Right cardiac atrium (tissue), 5 donors: Measurements from ENCODE around the gene PRR5L. TPM values are rescaled to one million over a fixed set of nuclear protein-coding genes. Genes with fewer than 3 reads are reported as not detected.
"Not testable (repeated sequence)": the region's sequence is repeated elsewhere in the genome, so short reads cannot be mapped to it uniquely, and the experiment has no call there.

Source experiments
- ATAC-seq, 2 donors: fragments of 200-7000 bp; cut with Tn5 transposase; one replicate each; pipeline versions ENCODE4 v1.8.0 to v1.9.1; 2020; ENCODE audit warnings: moderate library complexity in 2 of 2, mild to moderate bottlenecking in 1 of 2
- DNase-seq, 3 donors: peaks; one replicate each; pipeline ENCODE4 v3.0.0-alpha.2; 2020
- H3K27ac ChIP-seq: one replicate; pipeline ENCODE4 v1.5.1; 2013; ENCODE audit warnings: mild to moderate bottlenecking, low read length, control low read depth, moderate library complexity
- H3K27me3 ChIP-seq: one replicate; pipeline ENCODE4 v1.6.1; 2013; ENCODE audit not compliant: control insufficient read depth, insufficient read depth
- H3K4me1 ChIP-seq: one replicate; pipeline ENCODE4 v1.6.1; 2013; ENCODE audit warnings: low read length; ENCODE audit not compliant: control insufficient read depth, insufficient read depth
- H3K4me3 ChIP-seq: one replicate; pipeline ENCODE4 v1.5.1; 2013; ENCODE audit warnings: low read length, control low read depth
- H3K9me3 ChIP-seq: one replicate; pipeline ENCODE4 v1.6.1; 2013; ENCODE audit warnings: low read length; ENCODE audit not compliant: control insufficient read depth
- WGBS: extraction: QIAGEN DNeasy Blood & Tissue Kit; methylation state at CpG from one replicate; pipeline ENCODE4 v1.1.7; 2013; 5-methylcytosine and 5-hydroxymethylcytosine counted together
- intact Hi-C, 4 donors: fragments of 100-400 bp; cut with DNase I; formaldehyde crosslinking; loops; one replicate each; pipeline versions ENCODE4 v1.11.0 to v1.14.0; 2022 to 2023
- polyA plus RNA-seq: library from polyadenylated mRNA; stranded (reverse); fragments of 200-250 nt; gene quantifications from one replicate; pipeline ENCODE4 v1.2.3, GENCODE V29; 2013
- total RNA-seq, 4 donors: library from RNA; stranded (reverse); fragmentation: NEBNext Ultra II Directional; extraction: Animal tissue kit (Norgen Biotek cat#: 25700); gene quantifications; one replicate each; pipeline ENCODE4 v1.2.1, GENCODE V29; 2021
- donor health status: healthy with polysubstance abuse.
- donor health status: DM: no; HTN: yes; CAD: no.
- donor health status: DM: no; HTN: no; CAD: no.
- donor health status: DM: no; HTN: yes; CAD: no; lungs with severe emphysema.
- donor health status: DM: yes; HTN: yes; CAD: no.

Gene PRR5L
- total and polyA plus RNA-seq, 5 donors, result 0.52 to 5.0 (median 2.4) TPM

DNA sequence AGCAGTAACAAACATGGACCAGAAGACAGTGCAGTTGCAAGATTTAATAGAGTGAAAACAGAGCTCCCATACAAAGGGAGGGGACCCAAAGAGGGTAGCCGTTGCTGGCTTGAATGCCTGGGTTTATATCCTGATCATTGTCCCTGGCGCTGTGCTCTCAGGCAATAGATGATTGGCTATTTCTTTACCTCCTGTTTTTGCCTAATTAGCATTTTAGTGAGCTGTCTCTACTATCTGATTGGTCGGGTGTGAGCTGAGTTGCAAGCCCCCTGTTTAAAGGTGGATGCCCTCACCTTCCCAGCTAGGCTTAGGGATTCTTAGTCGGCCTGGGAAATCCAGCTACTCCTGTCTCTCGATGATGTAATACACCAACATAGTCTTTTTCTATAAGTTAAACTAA lies 29.3 kb downstream of the PRR5L start:
- H3K27ac ChIP-seq, intact Hi-C loops, DNase-seq, H3K9me3 ChIP-seq, ATAC-seq, H3K27me3 ChIP-seq, H3K4me3 ChIP-seq, H3K4me1 ChIP-seq: not testable (repeated sequence)
- WGBS, result 86% methylated on average over 5 of the region's 5 CpGs

DNA sequence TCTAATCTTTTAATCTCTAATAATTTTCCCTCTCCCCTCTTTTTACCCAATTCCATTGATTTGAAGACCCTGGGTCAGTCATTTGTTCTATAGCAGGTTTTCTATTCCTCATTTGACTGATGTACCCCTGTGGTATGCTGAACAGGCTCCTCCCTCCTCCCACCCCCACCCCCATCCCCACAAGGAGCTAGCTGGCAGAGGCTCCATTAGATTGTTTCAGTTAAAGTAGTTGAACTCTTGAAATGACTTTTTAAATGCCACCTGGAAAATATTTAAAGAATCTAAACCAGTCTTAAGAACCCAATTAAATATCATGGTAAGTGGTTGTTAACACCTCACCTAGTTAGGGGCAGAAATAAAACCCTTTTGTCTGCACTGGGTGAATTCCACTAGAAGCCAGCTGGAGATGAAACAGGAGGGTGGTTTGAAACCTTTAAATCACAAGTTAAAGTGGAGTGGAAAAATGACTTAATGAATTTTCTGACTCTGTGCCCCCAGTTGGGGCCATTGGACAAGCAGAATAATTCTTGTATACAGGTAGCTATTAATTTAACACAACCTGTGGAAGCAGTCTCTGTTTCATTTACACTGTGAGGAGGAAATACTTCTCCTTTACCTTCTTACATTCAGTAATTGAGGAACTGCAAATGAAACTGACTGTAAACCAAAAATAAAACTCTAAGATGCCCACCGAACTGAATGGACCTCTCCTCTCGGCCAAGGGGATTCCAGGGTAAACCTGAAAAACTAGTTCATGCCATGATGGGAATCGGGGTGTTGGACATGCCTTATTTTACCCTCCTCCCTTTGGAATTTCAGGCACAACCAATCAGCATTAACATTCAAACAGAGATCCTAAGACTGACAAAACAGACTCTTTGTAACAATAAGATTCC lies 30.7 kb downstream of the PRR5L start:
- intact Hi-C loops, result no loop called here
- no peak overlapping the region for H3K4me3 ChIP-seq

DNA sequence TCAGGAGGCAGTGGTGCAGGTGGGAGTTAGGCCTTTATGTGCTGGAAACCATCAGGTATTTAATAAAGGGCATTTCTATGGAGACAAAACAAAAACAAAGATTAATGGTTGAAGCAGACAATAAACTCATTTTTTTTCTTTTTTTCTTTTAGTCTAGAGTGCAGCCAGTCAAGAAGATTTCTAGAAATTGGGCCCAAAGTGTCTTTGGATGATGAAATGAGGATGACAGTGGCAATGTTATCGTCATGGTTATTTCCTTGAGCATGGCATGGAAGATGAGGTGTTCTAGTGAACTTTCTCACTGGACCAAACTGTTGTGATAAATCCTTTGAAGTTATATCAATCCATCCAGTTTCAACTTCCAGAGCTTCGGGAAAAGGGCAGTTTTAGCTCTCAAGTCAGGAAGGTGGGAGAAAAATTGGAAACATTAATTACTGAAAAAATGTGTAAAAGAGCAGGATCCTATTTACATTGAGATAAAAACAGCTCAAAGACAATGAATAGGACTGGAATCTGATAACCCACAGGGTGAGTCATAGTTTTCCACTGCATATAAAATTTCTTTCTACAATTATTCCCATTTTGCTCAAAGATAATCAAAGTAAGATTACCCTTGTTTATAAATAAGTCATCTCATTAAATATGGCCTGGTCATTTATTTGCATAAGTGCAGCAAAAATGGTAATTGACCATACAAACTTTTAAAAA lies 33.0 kb downstream of the PRR5L start:
- no peak for DNase-seq
- no peak for ATAC-seq
- no peaks in the 10 kb centered on the region for H3K9me3 ChIP-seq
- H3K27me3 ChIP-seq, result no peaks in the 10 kb centered on the region
- no peak overlapping the region for H3K27ac ChIP-seq
- no peaks in the 10 kb centered on the region for H3K4me1 ChIP-seq
- H3K4me3 ChIP-seq, result no peak overlapping the region
- intact Hi-C loops, result no loop called here
- 67% methylated on average over 2 of the region's 2 CpGs for WGBS

More for the DNA sequence above, 30.7 kb downstream of the PRR5L start:
- H3K27ac ChIP-seq, result no peak overlapping the region
- DNase-seq (no peak), ATAC-seq (no peak)
- H3K9me3 ChIP-seq, result no peaks in the 10 kb centered on the region
- WGBS, result 70% methylated on average over 3 of the region's 3 CpGs
- H3K27me3 ChIP-seq, result no peaks in the 10 kb centered on the region
- H3K4me1 ChIP-seq, result no peaks in the 10 kb centered on the region

DNA sequence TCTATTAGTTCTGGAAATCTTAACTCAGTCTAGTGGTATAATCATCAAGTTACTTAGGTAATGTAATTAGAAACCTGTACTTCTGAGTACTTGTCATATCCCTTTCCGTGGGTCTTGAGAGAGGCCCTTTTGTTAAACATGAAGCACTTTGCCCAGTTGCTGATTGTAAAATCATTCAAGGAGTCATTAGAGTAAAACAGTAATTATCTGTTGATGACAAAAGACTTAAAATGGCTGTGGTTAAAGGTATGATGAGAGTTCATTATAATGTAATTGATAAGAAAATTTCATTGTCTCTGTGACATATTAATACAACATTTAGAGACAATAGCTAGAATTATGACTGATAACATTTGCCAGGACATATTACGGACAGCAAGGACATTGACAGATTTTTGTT lies 34.3 kb downstream of the PRR5L start:
- no peak for ATAC-seq
- intact Hi-C loops, result no loop called here
- H3K4me1 ChIP-seq, result no peaks in the 10 kb centered on the region
- no peaks in the 10 kb centered on the region for H3K27me3 ChIP-seq
- H3K9me3 ChIP-seq, result no peaks in the 10 kb centered on the region
- H3K4me3 ChIP-seq, result no peak overlapping the region
- WGBS, result 93% methylated on average over 2 of the region's 2 CpGs
- no peak for DNase-seq
- no peak overlapping the region for H3K27ac ChIP-seq

DNA sequence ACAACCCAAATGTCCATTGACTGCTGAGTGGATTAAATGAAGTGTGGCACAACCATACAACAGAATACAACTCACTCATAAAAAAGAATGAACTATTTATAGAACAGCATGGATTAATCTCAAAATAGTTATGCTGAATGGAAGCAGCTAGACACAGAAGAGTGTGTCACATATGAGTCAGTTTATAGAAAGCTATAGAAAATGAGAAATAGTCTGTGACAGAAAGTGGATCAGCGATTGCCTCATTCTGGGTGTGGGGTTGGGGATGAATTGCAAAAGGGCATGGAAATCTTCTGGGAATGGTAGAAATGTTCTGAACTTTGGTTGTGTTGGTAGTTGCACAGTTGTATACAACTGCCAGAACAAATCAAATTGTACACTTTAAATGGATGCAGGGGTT lies 37.4 kb downstream of the PRR5L start:
- intact Hi-C loops, result no loop called here
- no peak overlapping the region for H3K27ac ChIP-seq
- H3K4me3 ChIP-seq, result no peak overlapping the region
- DNase-seq, result no peak
- 93% methylated on average over 1 of the region's 1 CpG for WGBS
- H3K4me1 ChIP-seq, result no peaks in the 10 kb centered on the region
- H3K27me3 ChIP-seq, result no peaks in the 10 kb centered on the region
- ATAC-seq, result no peak
- no peaks in the 10 kb centered on the region for H3K9me3 ChIP-seq

DNA sequence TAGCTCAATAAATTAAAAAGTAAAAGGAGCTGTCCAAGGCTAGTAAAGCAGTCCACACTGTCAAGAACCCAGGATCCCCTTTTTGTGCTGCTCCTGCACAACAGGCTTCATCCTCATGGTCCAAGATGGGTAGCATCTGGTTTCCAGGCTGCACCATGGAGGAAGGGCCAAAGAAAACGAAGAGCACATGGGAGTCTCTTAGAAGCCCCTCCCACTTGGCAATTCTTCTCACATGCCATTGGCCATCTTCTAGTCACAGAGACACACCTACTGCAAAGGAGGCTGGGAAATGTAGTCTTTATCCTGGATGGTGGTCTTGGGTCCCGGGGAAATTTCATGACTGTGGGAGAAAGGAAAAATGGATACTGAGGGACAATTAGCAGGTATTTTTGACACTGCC lies 37.8 kb downstream of the PRR5L start:
- Histone ChIP-seq H3K9me3 (no peaks in the 10 kb centered on the region), H3K27ac (no peak overlapping the region), H3K27me3 (no peaks in the 10 kb centered on the region), H3K4me1 (no peaks in the 10 kb centered on the region), H3K4me3 (no peak overlapping the region)
- WGBS, result 61% methylated on average over 2 of the region's 2 CpGs
- peak in 1 of 2 donors; percentile 70 for ATAC-seq
- intact Hi-C loops, result no loop called here
- no peak for DNase-seq

DNA sequence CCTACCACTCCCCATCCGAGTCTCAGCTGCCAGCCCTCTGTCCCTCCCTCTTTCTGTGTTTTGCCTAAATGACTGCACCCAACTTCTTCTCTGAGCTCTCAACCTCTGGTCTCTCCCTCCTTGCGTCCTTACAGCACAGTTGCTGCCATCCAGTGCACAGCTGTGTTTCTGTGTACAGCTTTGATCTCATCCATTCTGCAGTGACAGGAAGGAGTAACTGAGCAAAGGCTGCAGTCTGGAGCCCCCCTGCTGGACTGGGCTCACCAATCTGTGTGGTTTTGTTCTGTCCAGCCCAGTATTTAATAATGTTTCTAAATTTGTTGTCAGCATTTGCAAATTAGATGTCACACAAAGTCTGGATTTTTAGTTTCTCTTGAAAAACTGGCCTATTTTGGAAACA lies 43.8 kb downstream of the PRR5L start:
- ATAC-seq, result no peak
- Histone ChIP-seq H3K27me3 (no peaks in the 10 kb centered on the region), H3K4me3 (no peak overlapping the region), H3K4me1 (no peaks in the 10 kb centered on the region), H3K27ac (no peak overlapping the region), H3K9me3 (no peaks in the 10 kb centered on the region)
- 90% methylated on average over 2 of the region's 2 CpGs for WGBS
- intact Hi-C loops, result no loop called here
- no peak for DNase-seq

DNA sequence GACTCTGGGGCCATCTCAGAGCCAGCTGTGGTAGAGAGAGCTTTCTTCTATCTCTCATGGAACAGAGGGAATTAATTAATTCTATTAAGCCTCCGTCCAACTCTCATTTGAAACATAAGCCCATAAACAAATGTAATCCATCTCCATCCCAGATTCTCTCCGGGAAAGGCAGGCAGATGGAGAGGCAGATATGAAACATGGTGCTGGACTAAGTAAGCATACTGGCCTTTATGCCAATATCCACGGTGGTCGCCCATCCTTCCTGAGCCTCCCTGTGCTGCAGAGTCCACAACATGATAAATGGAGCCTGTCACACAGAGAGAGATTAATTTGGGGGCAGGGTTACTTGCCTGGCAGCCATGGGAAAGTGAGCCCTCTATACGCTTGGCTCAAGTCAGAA lies 44.8 kb downstream of the PRR5L start:
- Histone ChIP-seq H3K27me3 (no peaks in the 10 kb centered on the region), H3K27ac (no peak overlapping the region), H3K4me3 (no peak overlapping the region), H3K4me1 (no peaks in the 10 kb centered on the region), H3K9me3 (no peaks in the 10 kb centered on the region)
- intact Hi-C loops, result no loop called here
- ATAC-seq (no peak), DNase-seq (no peak)
- WGBS, result 67% methylated on average over 5 of the region's 5 CpGs

DNA sequence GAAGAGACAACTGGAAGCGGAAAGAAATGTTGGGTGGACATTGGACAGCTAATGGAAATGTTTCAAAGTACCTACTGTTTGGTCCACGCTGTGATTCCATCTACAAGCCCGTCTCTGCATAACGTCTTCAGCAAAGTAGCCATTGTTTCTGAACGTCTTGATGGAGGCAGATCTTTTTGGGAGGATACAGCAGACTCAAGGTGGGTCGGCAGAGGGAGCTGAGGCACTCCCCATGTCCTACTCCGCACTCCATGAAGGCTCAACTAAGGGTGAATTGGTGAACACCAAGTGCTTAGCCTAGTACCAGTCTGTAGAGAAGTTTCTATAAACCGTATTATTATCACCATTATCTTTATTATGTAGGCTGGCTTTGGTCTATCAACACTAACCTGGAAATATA lies 45.8 kb downstream of the PRR5L start:
- ATAC-seq, result no peak

DNA sequence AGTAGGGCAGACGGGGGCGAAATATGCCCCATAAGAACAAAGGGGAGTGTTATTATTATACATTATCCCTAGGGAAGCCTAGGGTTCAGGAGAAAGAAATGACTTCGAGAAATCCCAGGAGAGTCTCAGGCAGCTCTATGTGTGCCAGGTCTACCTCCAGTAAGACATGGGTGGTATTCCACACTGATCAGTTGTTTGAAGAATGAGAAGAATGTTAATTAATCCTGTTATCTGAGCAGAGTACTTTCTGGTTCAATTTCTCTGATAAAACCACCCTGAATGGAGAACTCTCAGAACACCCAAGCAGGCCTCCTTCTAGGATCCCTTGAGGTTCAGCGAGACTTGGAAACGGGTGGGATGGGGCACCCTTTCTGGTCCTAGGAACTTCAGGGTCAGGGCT lies 46.2 kb downstream of the PRR5L start:
- ATAC-seq (no peak), DNase-seq (no peak)
- H3K27me3 ChIP-seq, result no peaks in the 10 kb centered on the region
- H3K9me3 ChIP-seq, result no peaks in the 10 kb centered on the region
- intact Hi-C loops, result no loop called here
- H3K4me1 ChIP-seq, result no peaks in the 10 kb centered on the region
- H3K4me3 ChIP-seq, result no peak overlapping the region
- WGBS, result 68% methylated on average over 5 of the region's 5 CpGs
- H3K27ac ChIP-seq, result no peak overlapping the region

More for the DNA sequence above, 45.8 kb downstream of the PRR5L start:
- intact Hi-C loops, result no loop called here
- Histone ChIP-seq H3K4me3 (no peak overlapping the region), H3K9me3 (no peaks in the 10 kb centered on the region), H3K27ac (no peak overlapping the region), H3K27me3 (no peaks in the 10 kb centered on the region), H3K4me1 (no peaks in the 10 kb centered on the region)
- no peak for DNase-seq
- 89% methylated on average over 8 of the region's 8 CpGs for WGBS

DNA sequence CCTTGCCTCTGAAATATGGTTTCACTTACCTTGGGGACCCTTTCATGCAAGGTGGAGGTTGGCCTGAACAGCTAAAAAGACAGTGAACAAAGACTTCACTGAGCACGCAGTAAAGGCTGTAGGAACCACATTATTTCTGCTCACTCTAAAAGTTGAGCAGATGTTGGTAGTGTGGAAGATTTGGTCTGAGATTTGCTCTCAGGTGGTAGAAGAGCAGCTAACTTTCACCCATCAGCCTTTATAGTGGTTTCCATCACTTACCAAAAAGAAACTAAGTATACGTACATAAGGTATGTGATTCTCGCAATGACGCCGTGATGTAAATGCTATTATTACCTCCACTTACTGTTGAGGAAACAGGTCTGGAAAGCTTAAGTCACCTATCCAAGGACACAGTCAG lies 47.3 kb downstream of the PRR5L start:
- 92% methylated on average over 5 of the region's 5 CpGs for WGBS
- ATAC-seq, result no peak
- intact Hi-C loops, result no loop called here

More for the DNA sequence above, 47.3 kb downstream of the PRR5L start:
- Histone ChIP-seq H3K4me3 (no peak overlapping the region), H3K27ac (no peak overlapping the region), H3K9me3 (no peaks in the 10 kb centered on the region), H3K4me1 (no peaks in the 10 kb centered on the region), H3K27me3 (no peaks in the 10 kb centered on the region)
- DNase-seq, result no peak
